IMR-90 (cell line): ENCODE results near the gene ZCCHC14. TPM values are rescaled to one million over a fixed set of nuclear protein-coding genes. Genes with fewer than 3 reads are reported as not detected.
"Not testable (repeated sequence)": the region's sequence is repeated elsewhere in the genome, so short reads cannot be mapped to it uniquely, and the experiment has no call there.

ENCODE experiments used
- ATAC-seq: fragments of 200-7000 bp; cut with Tn5 transposase; 2 replicates; pipeline ENCODE4 v1.9.1; 2020; ENCODE audit warnings: low read depth, mild to moderate bottlenecking, moderate library complexity
- BruUV-seq: library from RNA; stranded (reverse); fragments of 400-500 nt; replicated peaks from 2 replicates; lab custom pipeline; 2021; lab: Mats Ljungman, UMichigan
- CTCF ChIA-PET: fragments of 300-600 bp; formaldehyde crosslinking; extraction: SDS; loops from one replicate; lab custom pipeline; 2021; ENCODE audit warnings: antibody characterized with exemption; lab: Yijun Ruan, JAX
- POLR2A ChIA-PET: fragments of 300-600 bp; sonication (Branson Sonifier 250); formaldehyde crosslinking; loops from one replicate; lab custom pipeline; 2022; ENCODE audit warnings: antibody characterized with exemption; ENCODE audit not compliant: unreplicated experiment; lab: Charles Lee
- DNase-seq: peaks from one replicate; pipeline ENCODE4 v3.0.0; 2013
- H2AFZ ChIP-seq: replicated peaks from 2 replicates; pipeline ENCODE3; 2013; ENCODE audit warnings: low read length, mild to moderate bottlenecking; ENCODE audit not compliant: poor library complexity
- H2AK5ac ChIP-seq: 2 replicates; pipeline ENCODE4 v1.6.1; 2013; ENCODE audit warnings: low read depth, low read length, inconsistent platforms
- H2AK9ac ChIP-seq: replicated peaks from 2 replicates; pipeline ENCODE3; 2013; ENCODE audit warnings: mild to moderate bottlenecking, low read depth, low read length, moderate library complexity; ENCODE audit not compliant: poor library complexity
- H2BK120ac ChIP-seq: 2 replicates; pipeline ENCODE4 v1.6.1; 2013; ENCODE audit warnings: low read depth, low read length, inconsistent platforms
- H2BK15ac ChIP-seq: 3 replicates; pipeline ENCODE4 v1.6.1; 2013; ENCODE audit warnings: low read depth, low read length, inconsistent platforms
- H2BK20ac ChIP-seq: 2 replicates; pipeline ENCODE4 v1.6.1; 2013; ENCODE audit warnings: low read depth, mild to moderate bottlenecking, inconsistent platforms, low read length, moderate library complexity
- H2BK5ac ChIP-seq: 2 replicates; pipeline ENCODE4 v1.6.1; 2013; ENCODE audit warnings: mild to moderate bottlenecking, low read depth, low read length, inconsistent platforms; ENCODE audit not compliant: poor library complexity, severe bottlenecking
- H3K14ac ChIP-seq: replicated peaks from 2 replicates; pipeline ENCODE4 v1.6.1; 2013; ENCODE audit warnings: low read depth, low read length, inconsistent platforms
- H3K18ac ChIP-seq: 2 replicates; pipeline ENCODE4 v1.6.1; 2013; ENCODE audit warnings: low read depth, low read length, control low read depth
- H3K23ac ChIP-seq: 2 replicates; pipeline ENCODE4 v1.6.1; 2013; ENCODE audit warnings: low read depth, low read length, inconsistent platforms
- H3K27ac ChIP-seq: 2 replicates; pipeline ENCODE4 v1.5.1; 2013; ENCODE audit warnings: mild to moderate bottlenecking, control low read depth, low read length; ENCODE audit not compliant: insufficient read depth
- H3K27me3 ChIP-seq: 2 replicates; pipeline ENCODE4 v1.6.1; 2013; ENCODE audit warnings: low read length; ENCODE audit not compliant: control insufficient read depth, insufficient read depth
- H3K36me3 ChIP-seq: 2 replicates; pipeline ENCODE4 v1.6.1; 2013; ENCODE audit warnings: low read length, mixed read lengths; ENCODE audit not compliant: control insufficient read depth, insufficient read depth
- H3K4ac ChIP-seq: 2 replicates; pipeline ENCODE4 v1.6.1; 2013; ENCODE audit warnings: low read depth, low read length, inconsistent platforms
- H3K4me1 ChIP-seq: 2 replicates; pipeline ENCODE4 v1.6.1; 2013; ENCODE audit warnings: low read length, mixed read lengths; ENCODE audit not compliant: control insufficient read depth, insufficient read depth
- H3K4me2 ChIP-seq: 2 replicates; pipeline ENCODE4 v1.6.1; 2013; ENCODE audit warnings: low read depth, mild to moderate bottlenecking, control low read depth, low read length, moderate library complexity
- H3K4me3 ChIP-seq: 2 replicates; pipeline ENCODE4 v1.5.1; 2013; ENCODE audit warnings: low read depth, mild to moderate bottlenecking, control low read depth, low read length, moderate library complexity; ENCODE audit not compliant: insufficient read depth
- H3K56ac ChIP-seq: 2 replicates; pipeline ENCODE4 v1.6.1; 2013; ENCODE audit warnings: low read length, inconsistent platforms; ENCODE audit not compliant: insufficient read depth; ENCODE audit errors: extremely low read depth
- H3K79me1 ChIP-seq, 2 experiments: 2 replicates each; pipeline ENCODE4 v1.6.1; 2013; ENCODE audit warnings: low read length in 2 of 2, inconsistent platforms in 1 of 2, low read depth in 1 of 2
- H3K9ac ChIP-seq: 2 replicates; pipeline ENCODE4 v1.6.1; 2013; ENCODE audit warnings: low read depth, low read length, control low read depth
- H3K9me1 ChIP-seq: 2 replicates; pipeline ENCODE4 v1.6.1; 2013; ENCODE audit warnings: low read length, inconsistent platforms; ENCODE audit not compliant: insufficient read depth
- H3K9me3 ChIP-seq: 2 replicates; pipeline ENCODE4 v1.6.1; 2013; ENCODE audit warnings: low read length; ENCODE audit not compliant: control insufficient read depth, insufficient read depth
- H4K20me1 ChIP-seq: 2 replicates; pipeline ENCODE4 v1.6.1; 2013; ENCODE audit warnings: low read length, inconsistent platforms; ENCODE audit not compliant: insufficient read depth
- H4K5ac ChIP-seq: 2 replicates; pipeline ENCODE4 v1.6.1; 2013; ENCODE audit warnings: mild to moderate bottlenecking, low read depth, low read length, control low read depth
- H4K8ac ChIP-seq, 2 experiments: 2 replicates each; pipeline ENCODE4 v1.6.1; 2013; ENCODE audit warnings: low read depth in 2 of 2, low read length in 2 of 2, control low read depth in 1 of 2, inconsistent platforms in 1 of 2
- H4K91ac ChIP-seq: 2 replicates; pipeline ENCODE4 v1.6.1; 2013; ENCODE audit warnings: low read depth, low read length, inconsistent platforms; ENCODE audit not compliant: insufficient read depth
- RAD21 ChIP-seq: IDR thresholded peaks from 2 replicates; pipeline ENCODE4 v1.6.1; 2012; ENCODE audit warnings: low read length, improper control_type of control experiment
- RCOR1 ChIP-seq: IDR thresholded peaks from 2 replicates; pipeline ENCODE4 v1.6.1; 2012; ENCODE audit warnings: mild to moderate bottlenecking, low read length, improper control_type of control experiment; ENCODE audit not compliant: insufficient replicate concordance
- WGBS, 2 experiments: methylation state at CpG; one replicate each; pipeline versions ENCODE4 v1.1.5 to v1.1.7; 2013; ENCODE audit warnings: missing lambda C conversion rate in 2 of 2; ENCODE audit not compliant: insufficient read length in 1 of 2; ENCODE audit errors: extremely low coverage in 2 of 2; 5-methylcytosine and 5-hydroxymethylcytosine counted together
- dilution Hi-C: fragments of 300-500 bp; cut with HindIII; formaldehyde crosslinking; loops from one replicate; pipeline ENCODE4 v1.14.3; 2018; ENCODE audit warnings: low sequenced_read_pairs; ENCODE audit not compliant: unreplicated experiment
- in situ Hi-C: fragments of 300-500 bp; cut with MboI; formaldehyde crosslinking; loops from 3 replicates; pipeline ENCODE4 v1.14.3; 2019; ENCODE audit warnings: low sequenced_read_pairs, inconsistent platforms, mixed read lengths
- intact Hi-C: fragments of 100-400 bp; cut with micrococcal nuclease; formaldehyde crosslinking; loops from 2 replicates; pipeline ENCODE4 v1.10.0; 2022
- polyA plus RNA-seq, 3 experiments: library from polyadenylated mRNA; depleted of rRNA; stranded (reverse); fragments of >200 nt; gene quantifications; 2 replicates each; pipeline ENCODE4 v1.2.3, GENCODE V29; 2012; ENCODE audit warnings: low replicate concordance in 1 of 3
- total RNA-seq: library from RNA; depleted of rRNA; stranded (reverse); fragments of >200 nt; gene quantifications from 2 replicates; pipeline ENCODE4 v1.2.3, GENCODE V29; 2012

The ZCCHC14 gene
- total and polyA plus RNA-seq, 2 of the 4 experiments (the other 2 are of a cell fraction), result 2.5 to 5.3 TPM

DNA sequence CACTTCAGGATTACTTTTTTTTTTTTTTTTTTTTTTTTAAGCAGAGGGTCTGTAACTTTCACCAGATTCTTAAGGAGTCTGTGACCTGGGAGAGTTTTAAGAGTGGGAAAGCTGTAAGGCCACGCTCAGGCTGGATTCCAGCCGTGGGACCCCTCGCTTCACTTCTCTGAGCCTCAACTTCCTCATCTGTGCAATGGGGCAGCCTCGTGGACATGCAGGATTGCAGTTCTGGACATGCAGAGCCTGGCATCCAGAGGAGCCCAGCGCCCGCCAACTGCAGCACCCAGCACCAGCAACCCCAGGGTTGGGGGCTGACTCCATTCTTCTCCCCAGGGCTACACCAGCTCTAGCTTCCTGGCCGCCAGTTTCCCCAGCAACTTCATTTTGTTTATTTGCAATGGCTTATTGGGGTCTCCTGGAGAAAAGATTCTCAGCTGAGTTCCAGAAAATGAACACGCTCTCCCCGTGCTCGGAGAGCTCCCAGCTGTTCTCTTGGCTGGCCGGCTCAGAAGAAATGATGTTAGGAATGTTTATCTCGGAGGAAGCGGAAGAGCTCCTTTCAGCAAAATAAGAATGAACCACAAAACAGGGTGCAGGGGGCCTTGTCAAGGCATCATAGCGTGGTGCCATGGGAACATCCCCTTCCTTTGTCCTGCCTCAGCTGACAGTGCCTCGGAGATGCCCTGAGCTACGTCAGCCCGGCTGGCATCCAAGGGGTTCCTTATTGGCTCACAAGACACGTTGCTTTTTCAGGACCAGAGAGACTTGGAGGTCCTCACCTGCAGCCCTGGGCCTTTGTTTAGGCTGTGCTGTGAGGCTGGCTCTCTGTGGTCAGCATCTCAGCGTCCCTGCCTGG, 22.9 kb upstream of the ZCCHC14 start (continued):
- TF ChIP-seq RCOR1, result no peak
- TF ChIP-seq RAD21, result no peak

DNA sequence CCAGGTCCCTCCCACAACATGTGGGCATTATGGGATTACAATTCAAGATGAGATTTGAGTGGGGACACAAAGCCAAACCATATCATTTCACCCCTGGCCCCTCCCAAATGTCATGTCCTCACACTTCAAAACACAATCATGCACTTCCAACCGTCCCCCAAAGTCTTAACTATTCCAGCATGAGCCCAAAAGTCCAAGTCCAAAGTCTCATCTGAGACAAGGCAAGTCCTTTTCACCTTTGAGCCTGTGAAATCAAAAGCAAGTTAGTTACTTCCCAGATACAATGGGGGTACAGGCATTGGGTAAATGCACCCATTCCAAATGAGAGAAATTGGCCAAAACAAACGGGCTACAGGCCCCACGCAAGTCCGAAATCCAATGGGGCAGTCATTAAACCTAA, 17.0 kb upstream of the ZCCHC14 start:
- H4K91ac ChIP-seq, H4K5ac ChIP-seq, H2BK20ac ChIP-seq, DNase-seq, intact Hi-C loops, H3K23ac ChIP-seq, H2BK15ac ChIP-seq, H3K79me1 ChIP-seq, H3K4ac ChIP-seq, H2AK9ac ChIP-seq, H3K9me1 ChIP-seq, H3K4me1 ChIP-seq, ATAC-seq, H3K4me2 ChIP-seq, H3K9ac ChIP-seq, H3K4me3 ChIP-seq, H2BK5ac ChIP-seq, H2AFZ ChIP-seq, H2AK5ac ChIP-seq, H3K18ac ChIP-seq, H3K56ac ChIP-seq, H3K9me3 ChIP-seq, H4K20me1 ChIP-seq, POLR2A ChIA-PET, BruUV-seq, H3K27ac ChIP-seq, H3K36me3 ChIP-seq, H4K8ac ChIP-seq, in situ Hi-C loops, dilution Hi-C loops, H3K14ac ChIP-seq, CTCF ChIA-PET, H2BK120ac ChIP-seq: not testable (repeated sequence)
- 75% methylated on average over 3 of the region's 4 CpGs; no CpG with 5 or more reads in 1 of the 2 experiments for WGBS, 2 experiments
- peaks cover 31% of the 10 kb centered on the region for H3K27me3 ChIP-seq
